Adipocyte (in vitro differentiated cells): ENCODE results near the gene PTPN6.
A peak's percentile ranks its signal among the peaks of the same experiment; 100 is the strongest.

Experiments
- DNase-seq: peaks from one replicate; pipeline ENCODE4 v3.0.0-alpha.2; 2015; ENCODE audit warnings: low read depth
- H3K27me3 ChIP-seq: replicated peaks from 2 replicates; pipeline ENCODE4 v1.7.0; 2013; ENCODE audit warnings: mild to moderate bottlenecking, low read length, moderate library complexity; ENCODE audit not compliant: control insufficient read depth, insufficient read depth
- H3K36me3 ChIP-seq: 2 replicates; pipeline ENCODE4 v1.7.0; 2013; ENCODE audit warnings: low read length, mild to moderate bottlenecking, moderate library complexity; ENCODE audit not compliant: control insufficient read depth, insufficient read depth, severe bottlenecking
- H3K4me1 ChIP-seq: 2 replicates; pipeline ENCODE4 v1.7.0; 2013; ENCODE audit warnings: mild to moderate bottlenecking, low read length, moderate library complexity; ENCODE audit not compliant: control insufficient read depth, insufficient read depth
- H3K4me3 ChIP-seq: 2 replicates; pipeline ENCODE4 v1.7.0; 2013; ENCODE audit warnings: mild to moderate bottlenecking, low read length, moderate library complexity
- H3K9ac ChIP-seq: 2 replicates; pipeline ENCODE4 v1.7.0; 2013; ENCODE audit warnings: mild to moderate bottlenecking, low read length, moderate library complexity
- H3K9me3 ChIP-seq: 2 replicates; pipeline ENCODE4 v1.7.0; 2013; ENCODE audit warnings: mild to moderate bottlenecking, low read length, moderate library complexity; ENCODE audit not compliant: control insufficient read depth

Gene PTPN6

GRCh38 chr12:6914947-6915788, 36.0 kb upstream of the PTPN6 start:
- Histone ChIP-seq H3K36me3 (no peaks in the 10 kb centered on the region), H3K4me3 (peak overlapping the region; percentile 81), H3K27me3 (no peaks in the 10 kb centered on the region), H3K9ac (peak overlapping the region; percentile 71), H3K4me1 (peaks cover 8% of the 10 kb centered on the region), H3K9me3 (no peaks in the 10 kb centered on the region)
- DNase-seq, result no peak

GRCh38 chr12:6915789-6916285, 35.3 kb upstream of the PTPN6 start:
- H3K4me1 ChIP-seq, result peaks cover 8% of the 10 kb centered on the region
- no peaks in the 10 kb centered on the region for H3K27me3 ChIP-seq
- H3K9me3 ChIP-seq, result no peaks in the 10 kb centered on the region
- no peaks in the 10 kb centered on the region for H3K36me3 ChIP-seq
- no peak overlapping the region for H3K9ac ChIP-seq
- H3K4me3 ChIP-seq, result no peak overlapping the region
- DNase-seq, result no peak

GRCh38 chr12:6916426-6917200, 34.5 kb upstream of the PTPN6 start:
- H3K36me3 ChIP-seq, result no peaks in the 10 kb centered on the region
- no peaks in the 10 kb centered on the region for H3K27me3 ChIP-seq
- H3K9me3 ChIP-seq, result no peaks in the 10 kb centered on the region
- no peak for DNase-seq
- no peak overlapping the region for H3K9ac ChIP-seq
- H3K4me3 ChIP-seq, result no peak overlapping the region
- H3K4me1 ChIP-seq, result peaks cover 8% of the 10 kb centered on the region

GRCh38 chr12:6917491-6918231, 33.5 kb upstream of the PTPN6 start:
- Histone ChIP-seq H3K9me3 (no peaks in the 10 kb centered on the region), H3K9ac (no peak overlapping the region), H3K4me3 (no peak overlapping the region), H3K27me3 (no peaks in the 10 kb centered on the region), H3K36me3 (no peaks in the 10 kb centered on the region), H3K4me1 (peaks cover 8% of the 10 kb centered on the region)
- no peak for DNase-seq

GRCh38 chr12:6919588-6919987, 31.6 kb upstream of the PTPN6 start:
- Histone ChIP-seq H3K9me3 (no peaks in the 10 kb centered on the region), H3K9ac (no peak overlapping the region), H3K36me3 (no peaks in the 10 kb centered on the region), H3K27me3 (no peaks in the 10 kb centered on the region), H3K4me1 (peaks cover 6% of the 10 kb centered on the region), H3K4me3 (no peak overlapping the region)
- no peak for DNase-seq

- Histone ChIP-seq H3K9ac (no peak overlapping the region), H3K36me3 (no peaks in the 10 kb centered on the region), H3K27me3 (no peaks in the 10 kb centered on the region), H3K4me1 (peaks cover 23% of the 10 kb centered on the region), H3K9me3 (no peaks in the 10 kb centered on the region), H3K4me3 (no peak overlapping the region)
- no peak for DNase-seq
These were observed 29.6 kb upstream of the PTPN6 start for GRCh38 chr12:6921539-6921938.

GRCh38 chr12:6921996-6922946, 28.9 kb upstream of the PTPN6 start:
- no peak for DNase-seq
- no peaks in the 10 kb centered on the region for H3K9me3 ChIP-seq
- no peak overlapping the region for H3K4me3 ChIP-seq
- H3K36me3 ChIP-seq, result no peaks in the 10 kb centered on the region
- H3K4me1 ChIP-seq, result peaks cover 30% of the 10 kb centered on the region
- peak overlapping the region; percentile 21 for H3K9ac ChIP-seq
- no peaks in the 10 kb centered on the region for H3K27me3 ChIP-seq

GRCh38 chr12:6923003-6923732, 28.0 kb upstream of the PTPN6 start:
- Histone ChIP-seq H3K4me3 (no peak overlapping the region), H3K27me3 (no peaks in the 10 kb centered on the region), H3K9me3 (no peaks in the 10 kb centered on the region), H3K9ac (peak overlapping the region; percentile 21), H3K4me1 (peaks cover 30% of the 10 kb centered on the region), H3K36me3 (no peaks in the 10 kb centered on the region)
- no peak for DNase-seq

- peaks cover 30% of the 10 kb centered on the region for H3K4me1 ChIP-seq
- no peak overlapping the region for H3K4me3 ChIP-seq
- no peaks in the 10 kb centered on the region for H3K9me3 ChIP-seq
- peak overlapping the region; percentile 80 for H3K9ac ChIP-seq
- H3K27me3 ChIP-seq, result no peaks in the 10 kb centered on the region
- no peak for DNase-seq
- no peaks in the 10 kb centered on the region for H3K36me3 ChIP-seq
These were observed 27.3 kb upstream of the PTPN6 start for GRCh38 chr12:6923851-6924250.

- Histone ChIP-seq H3K9ac (peak overlapping the region; percentile 80), H3K4me3 (peak overlapping the region; percentile 80), H3K36me3 (peaks cover 2% of the 10 kb centered on the region), H3K4me1 (peaks cover 39% of the 10 kb centered on the region), H3K27me3 (no peaks in the 10 kb centered on the region), H3K9me3 (no peaks in the 10 kb centered on the region)
- no peak for DNase-seq
These were observed 26.0 kb upstream of the PTPN6 start for GRCh38 chr12:6925239-6925539.
